Activated CD4-positive, alpha-beta T cell treated with anti-CD3 and anti-CD28 coated beads, Interleukin-2, amount 50 U/mL, for 16 hours (primary cell): ENCODE data around the gene PSKH1.
A peak's percentile ranks its signal among the peaks of the same experiment; 100 is the strongest.
"Not testable (repeated sequence)": the region's sequence is repeated elsewhere in the genome, so short reads cannot be mapped to it uniquely, and the experiment has no call there.

Experiments used
- DNase-seq: peaks from one replicate; pipeline ENCODE4 v3.0.0-alpha.2; 2020

PSKH1 gene

GRCh38 chr16:67892899-67893742, at the start of gene PSKH1:
Gene PSKH1 (plus strand): TSS chr16:67893254. CDS start chr16:67908750, 15,496 bp downstream.
- DNase-seq: peak; percentile 98

GRCh38 chr16:67843343-67843765, 49.7 kb upstream of the PSKH1 start:
- DNase-seq: no peak

GRCh38 chr16:67844497-67844896, 48.6 kb upstream of the PSKH1 start:
- DNase-seq: no peak

- DNase-seq: no peak
Measured at GRCh38 chr16:67845291-67846062, 47.6 kb upstream of the PSKH1 start.

GRCh38 chr16:67846063-67846319, 47.1 kb upstream of the PSKH1 start:
- no peak for DNase-seq

- peak; percentile 98 for DNase-seq
Measured at GRCh38 chr16:67846320-67847063, 46.6 kb upstream of the PSKH1 start, which contains the start of gene NUTF2. Gene NUTF2 (plus strand): TSS chr16:67846933. CDS start chr16:67865131, 18,198 bp downstream.

GRCh38 chr16:67847064-67847861, 45.8 kb upstream of the PSKH1 start, which contains the start of gene CENPT:
Gene CENPT (minus strand): TSS chr16:67847693. CDS start chr16:67833859, 13,834 bp downstream.
- no peak for DNase-seq

- DNase-seq: no peak
Measured at GRCh38 chr16:67848118-67848517, 44.9 kb upstream of the PSKH1 start.

- no peak for DNase-seq
Measured at GRCh38 chr16:67853670-67854069, 39.4 kb upstream of the PSKH1 start.

GRCh38 chr16:67855789-67856188, 37.3 kb upstream of the PSKH1 start:
- DNase-seq: no peak

GRCh38 chr16:67856927-67857546, 36.0 kb upstream of the PSKH1 start:
- no peak for DNase-seq

- peak; percentile 48 for DNase-seq
Measured at GRCh38 chr16:67857547-67858233, 35.4 kb upstream of the PSKH1 start.

GRCh38 chr16:67858500-67858899, 34.6 kb upstream of the PSKH1 start:
- no peak for DNase-seq

- no peak for DNase-seq
Measured at GRCh38 chr16:67860589-67861398, 32.3 kb upstream of the PSKH1 start.

- no peak for DNase-seq
Measured at GRCh38 chr16:67861877-67862276, 31.2 kb upstream of the PSKH1 start.

GRCh38 chr16:67862623-67863583, 30.2 kb upstream of the PSKH1 start:
- no peak for DNase-seq

- not testable (repeated sequence) for DNase-seq
Measured at GRCh38 chr16:67864044-67864443, 29.0 kb upstream of the PSKH1 start.

GRCh38 chr16:67864594-67864993, 28.5 kb upstream of the PSKH1 start:
- DNase-seq: no peak

GRCh38 chr16:67865318-67865717, 27.7 kb upstream of the PSKH1 start:
- no peak for DNase-seq
